ENCODE measurements around the gene RHBG.

- peak; percentile 43 to 71 (median 64) for TF ChIP-seq CTCF (IDR thresholded peaks at IDR 0.05 in 4 of 5, conservative IDR thresholded peaks at IDR 0.05 in 1 of 5)
- TF ChIP-seq POLR2A (IDR thresholded peaks at IDR 0.05): no peak
Measured at GRCh38 chr1:156383023-156383422, 14.0 kb downstream of the RHBG start.

Measured in gastrocnemius medialis (tissue), 4 donors.